Activated CD4-positive, alpha-beta T cell treated with anti-CD3 and anti-CD28 coated beads, Interleukin-2, amount 50 U/mL, for 4 hours (primary cell): Measurements from ENCODE around the gene ALKBH5.

Experiments
- DNase-seq, 2 experiments: peaks; one replicate each; pipeline ENCODE4 v3.0.0-alpha.2; 2020

The ALKBH5 gene

DNA sequence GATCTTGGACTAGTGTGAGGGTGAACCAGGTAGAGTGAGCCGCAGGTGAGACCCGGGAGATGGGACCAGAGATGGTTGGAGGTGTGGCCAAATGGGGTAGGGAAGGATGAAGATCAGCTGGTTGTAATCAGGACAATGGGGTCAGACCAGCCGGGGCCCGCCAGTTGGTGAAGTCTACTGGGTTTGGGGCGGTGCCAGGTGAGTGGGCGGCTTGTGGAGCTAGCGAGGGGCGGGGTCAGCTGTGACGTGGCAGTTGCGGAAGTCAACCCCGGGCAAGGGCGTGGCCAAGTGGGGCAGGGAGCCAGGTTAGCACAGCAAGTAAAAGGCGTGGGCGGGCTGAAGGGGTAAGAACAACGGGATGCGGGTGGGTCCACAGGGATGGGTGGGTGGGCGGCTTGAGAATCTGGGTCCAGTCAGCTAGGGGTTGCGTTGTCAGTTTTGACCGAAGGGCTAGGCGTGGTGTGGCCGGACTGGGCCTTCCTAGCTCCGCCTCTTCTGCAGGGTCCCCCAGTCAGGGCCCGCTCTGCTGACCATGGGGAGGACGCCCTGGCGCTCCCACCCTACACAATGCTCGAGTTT is 25.5 kb upstream of the ALKBH5 start:
- DNase-seq, result peak; percentile 95 to 96

GRCh38 chr17:18159551-18160120 is 24.0 kb upstream of the ALKBH5 start:
- no peak for DNase-seq

GRCh38 chr17:18160128-18160856 is 23.3 kb upstream of the ALKBH5 start:
- DNase-seq, result no peak

DNA sequence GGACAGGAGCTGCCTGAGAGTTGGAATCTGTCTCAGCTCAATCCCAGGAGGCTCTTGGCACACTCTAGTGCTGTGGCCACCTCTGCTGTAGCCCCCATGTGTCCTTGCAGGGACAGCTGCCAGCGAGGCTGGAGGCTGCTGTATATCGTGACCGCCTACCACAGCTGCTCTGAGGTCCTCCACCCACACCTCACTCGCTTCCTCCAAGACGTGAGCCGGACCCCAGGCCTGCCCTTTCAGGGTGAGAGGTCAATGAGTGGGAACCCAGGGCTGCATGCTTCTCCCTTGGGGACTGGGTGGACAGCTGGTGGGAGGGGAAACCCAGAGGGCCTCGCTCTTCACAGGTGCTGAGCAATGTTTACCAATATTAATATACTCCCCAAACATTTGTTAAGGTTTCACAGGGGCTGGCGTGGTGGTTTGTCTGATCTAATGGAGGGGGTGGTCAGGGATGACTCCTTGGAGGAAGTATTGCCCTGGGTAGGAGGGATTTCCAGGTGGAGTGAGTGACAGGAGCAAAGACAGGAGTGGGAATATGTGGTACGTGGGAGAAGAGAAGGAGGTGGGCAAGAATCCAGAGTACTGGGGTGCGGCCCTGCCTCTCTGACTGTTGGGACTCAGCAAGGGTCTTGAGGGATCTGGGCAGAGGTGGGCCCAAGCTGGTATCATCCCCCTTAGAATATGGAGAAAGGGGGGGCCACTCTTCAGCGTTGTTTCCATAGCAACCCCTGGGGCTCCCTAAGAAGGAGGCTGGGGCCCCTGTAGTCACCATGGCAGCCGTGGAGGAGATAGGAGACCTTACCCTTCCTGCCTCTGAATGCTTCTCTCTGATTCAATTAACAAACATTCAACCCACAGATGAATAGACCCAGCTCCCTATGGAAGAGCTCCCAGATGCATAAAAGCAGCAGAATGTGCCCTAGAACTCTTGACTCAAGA is 22.2 kb upstream of the ALKBH5 start:
- DNase-seq, result no peak

DNA sequence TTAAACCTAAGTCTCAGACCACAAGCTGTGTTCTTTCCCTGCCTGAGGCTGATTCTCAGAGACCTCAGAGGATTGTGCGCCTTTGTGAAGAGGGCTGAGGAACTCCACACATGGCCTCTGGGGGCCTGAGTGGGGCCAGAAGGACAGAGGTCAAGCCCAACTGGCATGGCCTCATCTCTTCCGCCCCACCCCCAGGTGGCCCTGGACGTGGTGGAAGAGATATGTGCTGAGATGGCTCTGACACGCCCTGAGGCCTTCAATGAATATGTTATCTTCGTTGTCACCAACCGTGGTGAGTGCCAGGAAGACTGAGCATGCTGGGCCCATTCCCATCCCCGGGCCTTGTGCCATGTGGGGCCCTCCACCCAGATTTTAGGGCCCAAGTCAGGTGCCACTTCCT is 20.1 kb upstream of the ALKBH5 start:
- no peak for DNase-seq

DNA sequence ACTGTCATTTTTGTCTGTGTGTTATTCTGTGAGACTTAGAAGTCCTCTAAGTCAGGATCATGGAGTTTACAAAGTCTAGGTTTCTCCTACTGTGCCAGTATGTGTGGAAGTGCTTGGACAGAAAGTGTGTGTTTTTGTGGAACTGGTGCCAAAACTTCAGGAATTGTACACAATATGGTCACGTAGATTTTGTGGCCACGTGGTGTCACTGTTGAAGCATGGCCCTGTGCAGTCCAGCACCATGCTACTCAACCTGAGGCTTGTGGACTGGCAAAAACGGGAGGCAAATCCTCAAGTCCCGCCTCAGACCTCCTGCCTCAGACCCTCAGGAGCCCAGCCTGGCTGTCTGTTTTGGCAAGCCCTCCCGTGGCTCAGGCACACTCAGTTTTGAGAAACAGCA is 16.7 kb upstream of the ALKBH5 start:
- DNase-seq, result no peak

- DNase-seq, result no peak
Measured at GRCh38 chr17:18167421-18167820, 16.2 kb upstream of the ALKBH5 start.

DNA sequence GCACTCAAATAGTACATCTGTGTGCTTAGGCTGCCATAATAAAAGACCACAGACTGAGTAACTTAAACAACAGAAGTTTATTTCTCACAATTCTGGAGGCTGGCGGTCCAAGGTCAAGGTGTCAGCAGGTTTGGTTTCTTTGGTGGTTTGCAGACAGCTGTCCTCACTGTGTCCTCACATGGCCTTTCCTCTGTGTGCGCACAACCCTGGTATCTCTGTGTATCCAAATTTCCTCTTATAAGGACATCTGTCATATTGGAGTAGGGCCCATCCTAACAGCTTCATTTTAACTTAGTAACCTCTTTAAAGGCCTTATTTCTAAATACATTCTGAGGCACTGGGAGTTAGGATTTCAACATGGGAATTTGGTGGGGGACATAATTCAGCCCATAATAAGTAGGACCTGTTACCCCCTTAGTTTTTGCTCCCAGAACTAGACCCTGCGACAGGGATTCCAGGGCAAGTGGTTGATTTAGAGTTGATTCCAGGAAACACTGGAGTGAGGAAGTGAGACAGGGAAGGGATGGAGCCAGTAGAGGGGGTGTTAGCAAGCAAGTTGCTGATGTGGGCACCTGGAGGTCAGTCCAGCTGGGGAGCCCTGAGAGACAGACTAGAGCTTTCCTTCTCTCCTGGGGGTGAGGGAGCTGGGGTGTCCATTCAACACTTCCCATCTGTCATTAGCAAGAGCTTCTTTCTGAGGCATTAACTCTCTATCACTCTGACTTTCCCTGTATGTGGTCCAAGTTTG is 10.9 kb upstream of the ALKBH5 start:
- DNase-seq, result no peak

- DNase-seq, result no peak
Measured at GRCh38 chr17:18173740-18174139, 9.9 kb upstream of the ALKBH5 start.

- DNase-seq, result no peak
Measured at GRCh38 chr17:18176176-18176575, 7.5 kb upstream of the ALKBH5 start.

DNA sequence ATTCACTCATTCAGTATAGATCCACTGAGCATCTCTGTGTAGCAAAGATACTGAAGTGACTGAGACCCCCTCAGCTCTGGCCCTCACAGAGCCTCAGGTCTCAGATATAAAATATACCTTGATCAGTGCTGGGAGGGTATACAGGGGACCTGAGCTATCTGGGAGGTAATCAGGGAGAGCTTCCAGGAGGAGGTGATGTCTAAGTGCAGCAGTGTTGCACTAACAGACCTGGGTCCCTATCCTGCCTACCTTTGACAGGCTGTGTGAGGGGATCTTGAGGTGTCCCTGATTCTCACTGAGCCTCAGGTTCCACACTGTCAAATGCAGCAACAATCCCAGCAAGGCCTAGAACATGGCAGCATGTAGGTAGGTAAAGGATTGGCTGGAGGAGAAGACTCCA is 6.5 kb upstream of the ALKBH5 start:
- DNase-seq, result no peak

- DNase-seq, result no peak
Measured at GRCh38 chr17:18177722-18178121, 5.9 kb upstream of the ALKBH5 start.

GRCh38 chr17:18179196-18179595 is 4.4 kb upstream of the ALKBH5 start:
- DNase-seq, result no peak

DNA sequence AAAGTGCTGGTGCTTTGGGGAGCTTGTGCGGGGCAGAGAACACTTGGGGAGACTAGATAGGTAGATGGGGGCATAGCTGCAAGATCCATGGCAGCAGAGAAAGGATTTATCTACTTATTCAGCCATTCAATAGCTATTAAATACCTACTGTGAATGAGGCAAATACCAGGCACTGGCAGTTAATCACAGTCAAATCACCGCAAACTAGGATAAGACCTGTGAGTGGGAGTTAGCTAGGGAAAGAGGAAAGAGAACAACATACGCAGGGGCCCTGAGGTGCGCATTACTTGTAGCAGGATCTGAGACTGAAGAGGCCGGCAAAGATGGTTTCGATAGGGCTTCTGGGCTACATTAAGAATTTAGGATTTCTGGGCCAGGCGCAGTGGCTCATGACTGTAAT is 3.8 kb upstream of the ALKBH5 start:
- DNase-seq, result no peak

- no peak for DNase-seq
Measured at GRCh38 chr17:18181358-18181757, 2.3 kb upstream of the ALKBH5 start.

DNA sequence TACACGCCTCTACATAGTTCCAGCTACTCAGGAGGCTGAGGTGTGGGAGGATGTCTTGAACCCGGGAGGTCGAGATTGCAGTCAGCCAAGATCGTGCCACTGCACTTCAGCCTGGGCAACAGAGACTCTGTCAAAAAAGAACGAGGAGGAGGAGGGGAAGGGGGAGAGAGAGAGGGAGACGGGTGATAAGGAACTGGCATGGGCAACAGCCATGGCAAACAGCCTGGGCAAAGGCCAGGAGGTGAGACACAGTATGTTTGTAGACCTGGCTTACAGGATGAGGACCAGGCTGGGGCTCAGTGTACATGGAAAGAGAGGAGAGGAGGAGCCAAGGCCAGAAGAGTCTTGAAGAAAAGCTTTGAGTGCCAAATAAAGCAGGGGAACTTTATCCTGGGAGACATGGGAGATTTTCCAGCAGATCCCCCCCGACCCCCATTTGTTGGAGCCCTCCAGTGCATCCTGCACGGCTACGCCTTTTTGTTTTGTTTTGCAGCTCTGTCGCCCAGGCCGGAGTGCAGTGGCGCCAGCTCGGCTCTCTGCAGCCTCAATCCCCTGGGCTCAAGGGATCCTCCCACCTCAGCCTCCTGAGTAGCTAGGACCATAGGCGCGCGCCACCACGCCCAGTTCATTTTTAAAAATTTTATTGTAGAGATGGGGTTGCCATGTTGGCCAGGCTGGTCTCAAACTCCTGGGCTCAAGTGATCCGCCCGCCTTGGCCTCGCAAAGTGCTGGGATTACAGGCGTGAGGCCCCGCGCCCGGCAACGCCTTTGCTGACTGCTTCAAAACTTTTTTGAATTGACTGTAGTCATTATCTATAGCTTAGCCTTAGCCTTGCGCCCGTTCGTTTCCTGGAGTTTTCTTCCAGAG is 1.3 kb upstream of the ALKBH5 start:
- no peak for DNase-seq

- DNase-seq, result peak; percentile 75 to 78
Measured at GRCh38 chr17:18182978-18183333, 672 bp upstream of the ALKBH5 start.

- peak; percentile 70 to 75 for DNase-seq
Measured at GRCh38 chr17:18184143-18185031, 759 bp downstream of the ALKBH5 start.

GRCh38 chr17:18185391-18185790 is 1.8 kb downstream of the ALKBH5 start:
- DNase-seq, result no peak

GRCh38 chr17:18185832-18186626 is 2.4 kb downstream of the ALKBH5 start:
- no peak for DNase-seq
